ENCODE measurements around the gene FGF13.

Gene FGF13

DNA sequence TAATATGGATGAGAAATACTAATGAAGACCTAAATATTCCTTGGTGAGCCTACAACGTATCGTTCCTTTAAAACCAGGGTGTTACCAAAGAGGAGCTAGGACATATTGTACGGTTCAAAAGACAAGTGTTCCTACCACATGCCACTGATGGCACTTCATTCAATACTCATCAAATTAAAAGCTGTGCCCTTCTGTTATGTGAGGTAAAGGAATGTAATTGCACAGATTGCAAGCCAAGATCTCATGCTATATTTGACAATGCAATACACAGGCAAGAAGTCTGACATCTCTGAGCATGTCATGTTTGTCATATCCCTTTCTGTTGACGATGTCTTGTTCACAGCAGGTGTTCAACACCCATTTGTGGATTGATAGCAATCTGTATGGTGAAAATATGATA is 6.9 kb downstream of the FGF13 start:
- H3K36me3 Mint-ChIP-seq (ENCODE audit: low read depth) = no peaks in the 10 kb centered on the region
- H3K4me3 Mint-ChIP-seq = no peak overlapping the region
- H3K9me3 Mint-ChIP-seq = no peaks in the 10 kb centered on the region
- H3K4me1 Mint-ChIP-seq (ENCODE audit: low read depth) = no peaks in the 10 kb centered on the region
- H3K27ac Mint-ChIP-seq = no peak overlapping the region
- peaks cover 8% of the 10 kb centered on the region for H3K27me3 Mint-ChIP-seq

DNA sequence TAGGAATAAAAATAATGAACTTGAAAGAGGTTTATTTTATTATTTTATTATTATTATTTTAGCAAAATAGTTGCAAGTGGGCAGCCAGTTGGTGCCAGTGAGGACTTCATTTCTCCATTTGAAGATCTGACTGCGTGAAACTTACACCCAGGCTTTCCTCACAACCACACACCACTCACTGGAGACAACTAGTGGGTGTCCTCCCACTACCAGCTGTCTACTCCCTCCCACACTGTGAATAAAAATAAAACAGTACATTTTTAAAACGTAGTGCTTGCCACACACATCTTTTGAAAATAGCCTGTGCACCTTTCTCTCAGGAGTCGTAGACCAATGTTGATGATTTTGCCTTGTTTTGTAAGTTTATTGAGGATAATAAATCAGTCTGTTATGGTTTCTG is 7.4 kb downstream of the FGF13 start:
- H3K4me1 Mint-ChIP-seq (ENCODE audit: low read depth) = no peaks in the 10 kb centered on the region
- no peaks in the 10 kb centered on the region for H3K9me3 Mint-ChIP-seq
- no peak overlapping the region for H3K27ac Mint-ChIP-seq
- no peaks in the 10 kb centered on the region for H3K36me3 Mint-ChIP-seq (ENCODE audit: low read depth)
- no peak overlapping the region for H3K4me3 Mint-ChIP-seq
- peaks cover 5% of the 10 kb centered on the region for H3K27me3 Mint-ChIP-seq

DNA sequence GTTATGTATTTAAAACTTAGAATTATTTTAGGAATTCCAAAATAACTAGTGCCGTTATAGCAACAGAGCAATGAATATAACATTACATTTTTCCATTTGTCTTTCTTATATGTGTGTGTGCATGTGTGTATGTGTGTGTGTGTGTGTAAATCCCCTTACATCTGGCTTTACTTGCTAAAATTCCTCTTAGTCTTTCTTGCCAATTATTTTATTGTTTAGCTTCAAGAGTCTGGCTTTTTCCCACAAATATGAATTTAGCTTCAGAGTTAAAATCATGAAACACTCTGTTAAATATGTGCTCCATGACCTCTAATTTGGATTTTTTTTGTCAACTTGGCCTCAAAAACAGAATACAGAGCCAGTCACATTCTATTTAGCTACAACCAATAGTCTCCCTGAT is 18.9 kb downstream of the FGF13 start:
- Mint-ChIP-seq H3K36me3 (ENCODE audit: low read depth) (no peaks in the 10 kb centered on the region), H3K4me1 (ENCODE audit: low read depth) (no peaks in the 10 kb centered on the region), H3K9me3 (no peaks in the 10 kb centered on the region), H3K27me3 (no peaks in the 10 kb centered on the region), H3K4me3 (no peak overlapping the region), H3K27ac (no peak overlapping the region)

GRCh38 chrX:138691186-138691585 is 20.3 kb downstream of the FGF13 start:
- Mint-ChIP-seq H3K36me3 (ENCODE audit: low read depth) (no peaks in the 10 kb centered on the region), H3K27me3 (no peaks in the 10 kb centered on the region), H3K9me3 (no peaks in the 10 kb centered on the region), H3K4me1 (ENCODE audit: low read depth) (no peaks in the 10 kb centered on the region), H3K27ac (no peak overlapping the region), H3K4me3 (no peak overlapping the region)

GRCh38 chrX:138690591-138690990 is 20.9 kb downstream of the FGF13 start:
- no peaks in the 10 kb centered on the region for H3K9me3 Mint-ChIP-seq
- H3K27me3 Mint-ChIP-seq = no peaks in the 10 kb centered on the region
- no peak overlapping the region for H3K27ac Mint-ChIP-seq
- H3K4me1 Mint-ChIP-seq (ENCODE audit: low read depth) = no peaks in the 10 kb centered on the region
- H3K4me3 Mint-ChIP-seq = no peak overlapping the region
- no peaks in the 10 kb centered on the region for H3K36me3 Mint-ChIP-seq (ENCODE audit: low read depth)

- no peaks in the 10 kb centered on the region for H3K9me3 Mint-ChIP-seq
- no peaks in the 10 kb centered on the region for H3K4me1 Mint-ChIP-seq (ENCODE audit: low read depth)
- no peaks in the 10 kb centered on the region for H3K27me3 Mint-ChIP-seq
- no peaks in the 10 kb centered on the region for H3K36me3 Mint-ChIP-seq (ENCODE audit: low read depth)
- H3K27ac Mint-ChIP-seq = no peak overlapping the region
- H3K4me3 Mint-ChIP-seq = no peak overlapping the region
These were observed 27.9 kb downstream of the FGF13 start for GRCh38 chrX:138683600-138683999.

DNA sequence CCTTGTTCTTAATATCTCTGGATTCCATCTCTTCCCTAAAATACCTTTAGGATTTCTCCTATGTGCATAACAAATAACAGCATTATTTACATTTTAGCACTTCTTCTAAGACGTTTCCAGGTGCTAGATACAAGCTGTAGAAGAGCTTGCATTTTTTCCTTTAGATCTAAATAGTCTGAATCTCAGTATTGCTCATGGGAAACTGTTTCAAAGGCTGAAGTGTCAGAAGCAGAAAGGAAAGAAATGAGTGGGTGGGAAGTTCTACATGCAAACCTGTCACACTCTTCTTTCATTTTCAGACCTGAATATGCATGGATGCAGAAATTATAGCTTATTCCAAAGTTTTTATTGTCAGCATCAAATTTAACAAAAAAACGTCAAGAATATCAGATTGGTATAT is 41.8 kb downstream of the FGF13 start:
- H3K27ac Mint-ChIP-seq = no peak overlapping the region
- H3K4me3 Mint-ChIP-seq = no peak overlapping the region
- no peaks in the 10 kb centered on the region for H3K27me3 Mint-ChIP-seq
- H3K9me3 Mint-ChIP-seq = no peaks in the 10 kb centered on the region
- no peaks in the 10 kb centered on the region for H3K4me1 Mint-ChIP-seq (ENCODE audit: low read depth)
- H3K36me3 Mint-ChIP-seq (ENCODE audit: low read depth) = no peaks in the 10 kb centered on the region

- no peaks in the 10 kb centered on the region for H3K9me3 Mint-ChIP-seq
- no peaks in the 10 kb centered on the region for H3K36me3 Mint-ChIP-seq (ENCODE audit: low read depth)
- H3K27ac Mint-ChIP-seq = no peak overlapping the region
- H3K27me3 Mint-ChIP-seq = no peaks in the 10 kb centered on the region
- H3K4me1 Mint-ChIP-seq (ENCODE audit: low read depth) = no peaks in the 10 kb centered on the region
- no peak overlapping the region for H3K4me3 Mint-ChIP-seq
These were observed 47.1 kb downstream of the FGF13 start for GRCh38 chrX:138664466-138664865.

DNA sequence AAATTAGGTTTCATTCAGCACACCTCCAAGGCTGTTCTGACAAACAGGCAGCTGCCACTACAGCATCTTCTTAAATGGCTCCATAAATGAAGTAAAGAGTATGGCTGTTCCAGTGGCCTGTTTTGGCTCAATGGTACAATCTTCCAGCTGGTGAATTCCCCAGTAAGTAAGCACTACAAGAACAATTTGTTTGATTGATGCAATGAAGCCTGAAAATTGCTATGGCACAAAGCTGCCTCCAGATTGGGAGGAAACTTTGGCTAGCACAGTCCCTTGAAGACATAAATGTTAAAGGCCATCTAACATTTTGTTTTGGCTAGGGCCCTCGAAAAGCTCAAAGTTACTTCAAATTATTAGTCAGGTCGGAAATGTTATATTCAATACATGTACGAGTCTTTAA is 47.5 kb downstream of the FGF13 start:
- Mint-ChIP-seq H3K27ac (no peak overlapping the region), H3K4me1 (ENCODE audit: low read depth) (no peaks in the 10 kb centered on the region), H3K4me3 (no peak overlapping the region), H3K36me3 (ENCODE audit: low read depth) (no peaks in the 10 kb centered on the region), H3K9me3 (no peaks in the 10 kb centered on the region), H3K27me3 (no peaks in the 10 kb centered on the region)

- Mint-ChIP-seq H3K27me3 (no peaks in the 10 kb centered on the region), H3K4me1 (ENCODE audit: low read depth) (no peaks in the 10 kb centered on the region), H3K36me3 (ENCODE audit: low read depth) (no peaks in the 10 kb centered on the region), H3K4me3 (no peak overlapping the region), H3K9me3 (no peaks in the 10 kb centered on the region), H3K27ac (no peak overlapping the region)
These were observed 60.0 kb downstream of the FGF13 start for GRCh38 chrX:138651494-138651893.

- H3K4me3 Mint-ChIP-seq = no peak overlapping the region
These were observed 62.9 kb downstream of the FGF13 start for GRCh38 chrX:138648568-138648967.

GRCh38 chrX:138638996-138639395 is 72.5 kb downstream of the FGF13 start:
- H3K36me3 Mint-ChIP-seq (ENCODE audit: low read depth) = no peaks in the 10 kb centered on the region

More at GRCh38 chrX:138648568-138648967, 62.9 kb downstream of the FGF13 start:
- no peak overlapping the region for H3K27ac Mint-ChIP-seq
- H3K36me3 Mint-ChIP-seq (ENCODE audit: low read depth) = no peaks in the 10 kb centered on the region
- H3K27me3 Mint-ChIP-seq = no peaks in the 10 kb centered on the region
- no peaks in the 10 kb centered on the region for H3K9me3 Mint-ChIP-seq
- H3K4me1 Mint-ChIP-seq (ENCODE audit: low read depth) = no peaks in the 10 kb centered on the region

More at GRCh38 chrX:138638996-138639395, 72.5 kb downstream of the FGF13 start:
- H3K9me3 Mint-ChIP-seq = no peaks in the 10 kb centered on the region
- no peak overlapping the region for H3K4me3 Mint-ChIP-seq
- H3K4me1 Mint-ChIP-seq (ENCODE audit: low read depth) = no peaks in the 10 kb centered on the region
- H3K27ac Mint-ChIP-seq = no peak overlapping the region
- no peaks in the 10 kb centered on the region for H3K27me3 Mint-ChIP-seq

Measured in stimulated activated naive CD8-positive, alpha-beta T cell treated with anti-CD3 and anti-CD28 coated beads, Interleukin-15, Interleukin-2, amounts not matched to agents 100 ng/mL and 50 ng/mL, for 24 hours (primary cell).